ENCODE measurements around the gene GPATCH1.

DNA sequence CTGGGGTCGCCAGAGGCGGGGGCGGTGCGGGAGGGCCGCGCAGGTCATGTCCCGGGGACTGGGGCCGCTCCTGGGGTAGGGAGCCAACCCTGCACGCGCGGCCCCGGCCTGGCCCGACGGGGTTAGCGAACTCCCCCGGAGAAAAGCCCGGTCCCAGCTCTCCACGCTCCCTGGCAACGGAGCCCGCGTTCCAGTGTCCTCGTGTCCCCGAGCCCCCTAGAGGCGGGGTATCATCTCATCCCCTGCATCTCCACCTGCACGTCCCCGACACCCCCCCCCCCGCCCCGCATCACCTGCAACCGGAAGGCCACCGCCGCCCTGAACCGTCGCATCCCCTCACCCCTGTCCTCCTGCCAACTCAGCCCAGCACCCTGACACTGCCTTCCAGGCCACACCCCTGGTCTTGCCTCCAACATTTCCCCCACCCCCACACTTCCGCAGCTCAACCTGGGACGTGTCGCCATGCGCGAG is 53.6 kb downstream of the GPATCH1 start:
- TF ChIP-seq, protein P1, sequence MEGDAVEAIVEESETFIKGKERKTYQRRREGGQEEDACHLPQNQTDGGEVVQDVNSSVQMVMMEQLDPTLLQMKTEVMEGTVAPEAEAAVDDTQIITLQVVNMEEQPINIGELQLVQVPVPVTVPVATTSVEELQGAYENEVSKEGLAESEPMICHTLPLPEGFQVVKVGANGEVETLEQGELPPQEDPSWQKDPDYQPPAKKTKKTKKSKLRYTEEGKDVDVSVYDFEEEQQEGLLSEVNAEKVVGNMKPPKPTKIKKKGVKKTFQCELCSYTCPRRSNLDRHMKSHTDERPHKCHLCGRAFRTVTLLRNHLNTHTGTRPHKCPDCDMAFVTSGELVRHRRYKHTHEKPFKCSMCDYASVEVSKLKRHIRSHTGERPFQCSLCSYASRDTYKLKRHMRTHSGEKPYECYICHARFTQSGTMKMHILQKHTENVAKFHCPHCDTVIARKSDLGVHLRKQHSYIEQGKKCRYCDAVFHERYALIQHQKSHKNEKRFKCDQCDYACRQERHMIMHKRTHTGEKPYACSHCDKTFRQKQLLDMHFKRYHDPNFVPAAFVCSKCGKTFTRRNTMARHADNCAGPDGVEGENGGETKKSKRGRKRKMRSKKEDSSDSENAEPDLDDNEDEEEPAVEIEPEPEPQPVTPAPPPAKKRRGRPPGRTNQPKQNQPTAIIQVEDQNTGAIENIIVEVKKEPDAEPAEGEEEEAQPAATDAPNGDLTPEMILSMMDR (conservative IDR thresholded peaks at IDR 0.05; ENCODE audit: low read length), result no peak
- TF ChIP-seq EZH2phosphoT487 (IDR thresholded peaks at IDR 0.05; ENCODE audit: borderline replicate concordance, low read depth, low read length), result no peak

Data from OCI-LY7 (cell line).